Measurements from ENCODE around the gene ZNF175. TPM values are rescaled to one million over a fixed set of nuclear protein-coding genes. Genes with fewer than 3 reads are reported as not detected.

The ZNF175 gene
- total and polyA plus RNA-seq, 8 donors: 9.4 to 22.1 (median 17.4) TPM

DNA sequence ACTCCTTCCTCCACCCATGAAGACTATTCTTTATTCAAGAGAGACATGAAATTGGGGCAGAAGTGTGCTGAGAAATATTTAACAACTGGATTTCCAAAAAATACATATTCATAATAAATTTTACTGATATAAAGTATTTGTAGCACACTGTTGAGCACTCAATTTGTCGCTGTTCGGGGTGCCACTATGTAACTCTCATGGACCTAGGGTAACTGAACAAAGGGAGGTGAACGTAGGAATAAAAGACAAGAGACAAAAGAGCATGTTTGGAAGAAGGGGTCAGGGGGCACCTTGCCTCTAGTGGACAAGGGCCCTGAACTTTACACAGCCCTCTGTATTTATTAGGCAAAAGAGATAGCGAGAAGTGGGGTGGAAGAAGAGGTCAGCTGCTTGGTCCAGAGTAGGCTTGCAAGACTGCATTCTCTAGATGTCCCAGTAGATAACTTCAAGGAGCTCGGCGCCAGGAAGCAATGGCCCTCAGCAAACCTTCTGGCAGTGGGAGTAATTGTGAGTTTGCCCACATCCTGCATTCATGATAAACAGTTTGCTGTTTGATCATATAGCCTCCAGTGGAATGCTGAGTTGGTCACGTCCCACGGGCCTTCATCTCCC lies 4.5 kb upstream of the ZNF175 start:
- Histone ChIP-seq H3K27me3 (peaks cover 0 to 68% of the 10 kb centered on the region in 2 donors), H3K9me3 (no peaks in the 10 kb centered on the region), H3K36me3 (no peaks in the 10 kb centered on the region), H3K4me3 (no peak overlapping the region), H3K4me1 (peaks cover 0 to 5% of the 10 kb centered on the region in 2 donors), H3K27ac (no peak overlapping the region)
- no peak for ATAC-seq
- intact Hi-C loops (cut with DNase I): no loop called here
- no peak for DNase-seq
- TF ChIP-seq, protein P1, sequence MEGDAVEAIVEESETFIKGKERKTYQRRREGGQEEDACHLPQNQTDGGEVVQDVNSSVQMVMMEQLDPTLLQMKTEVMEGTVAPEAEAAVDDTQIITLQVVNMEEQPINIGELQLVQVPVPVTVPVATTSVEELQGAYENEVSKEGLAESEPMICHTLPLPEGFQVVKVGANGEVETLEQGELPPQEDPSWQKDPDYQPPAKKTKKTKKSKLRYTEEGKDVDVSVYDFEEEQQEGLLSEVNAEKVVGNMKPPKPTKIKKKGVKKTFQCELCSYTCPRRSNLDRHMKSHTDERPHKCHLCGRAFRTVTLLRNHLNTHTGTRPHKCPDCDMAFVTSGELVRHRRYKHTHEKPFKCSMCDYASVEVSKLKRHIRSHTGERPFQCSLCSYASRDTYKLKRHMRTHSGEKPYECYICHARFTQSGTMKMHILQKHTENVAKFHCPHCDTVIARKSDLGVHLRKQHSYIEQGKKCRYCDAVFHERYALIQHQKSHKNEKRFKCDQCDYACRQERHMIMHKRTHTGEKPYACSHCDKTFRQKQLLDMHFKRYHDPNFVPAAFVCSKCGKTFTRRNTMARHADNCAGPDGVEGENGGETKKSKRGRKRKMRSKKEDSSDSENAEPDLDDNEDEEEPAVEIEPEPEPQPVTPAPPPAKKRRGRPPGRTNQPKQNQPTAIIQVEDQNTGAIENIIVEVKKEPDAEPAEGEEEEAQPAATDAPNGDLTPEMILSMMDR (IDR thresholded peaks at IDR 0.05): no peak

DNA sequence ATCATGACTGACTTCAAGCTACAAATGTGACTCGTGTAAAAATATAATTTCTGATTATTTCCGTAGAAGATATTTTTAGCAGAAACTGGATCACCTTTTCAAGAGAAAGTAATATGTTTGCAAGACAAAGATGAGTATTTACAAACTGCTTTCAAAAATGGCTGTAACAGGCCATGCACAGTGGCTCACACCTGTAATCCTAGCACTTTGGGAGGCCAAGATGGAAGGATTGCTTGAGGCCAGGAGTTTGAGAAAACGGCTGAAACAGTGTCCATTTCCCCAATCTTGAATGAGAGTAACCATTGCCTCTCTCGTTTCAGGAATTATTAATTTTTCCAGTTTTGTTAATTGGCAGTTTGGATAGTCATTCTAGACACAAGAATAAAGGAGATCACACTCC lies 3.5 kb upstream of the ZNF175 start:
- TF ChIP-seq, protein P1 (IDR thresholded peaks at IDR 0.05): no peak
- peaks cover 0 to 15% of the 10 kb centered on the region in 2 donors for H3K4me1 ChIP-seq
- intact Hi-C loops (cut with DNase I): no loop called here
- DNase-seq (no peak), ATAC-seq (no peak)
- peaks cover 0 to 59% of the 10 kb centered on the region in 2 donors for H3K27me3 ChIP-seq
- H3K4me3 ChIP-seq: no peak overlapping the region
- H3K36me3 ChIP-seq: no peaks in the 10 kb centered on the region
- H3K9me3 ChIP-seq: no peaks in the 10 kb centered on the region
- H3K27ac ChIP-seq: no peak overlapping the region

DNA sequence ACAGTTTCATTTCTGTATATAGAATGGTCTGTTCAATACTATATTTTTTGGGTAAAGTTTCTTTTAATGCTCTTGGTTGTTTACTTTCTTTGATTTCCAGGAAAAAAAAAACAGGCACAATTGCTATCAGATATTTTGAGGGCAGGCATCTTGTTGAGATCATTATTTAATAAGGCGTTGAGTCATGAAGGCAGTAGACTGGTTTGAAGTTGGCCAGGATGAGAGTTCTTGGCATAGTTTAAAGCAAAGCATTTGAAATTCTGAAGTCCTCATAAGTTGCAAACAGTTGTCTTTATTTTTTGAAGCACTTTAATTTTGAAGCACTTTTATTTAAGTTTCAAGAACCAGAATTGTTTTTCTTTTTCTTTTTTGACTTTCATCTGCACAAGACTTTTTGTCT lies 2.6 kb upstream of the ZNF175 start:
- H3K27ac ChIP-seq: no peak overlapping the region
- no peak overlapping the region for H3K4me3 ChIP-seq
- H3K36me3 ChIP-seq: peaks cover 0 to 4% of the 10 kb centered on the region in 2 donors
- ATAC-seq: no peak
- intact Hi-C loops (cut with DNase I): no loop called here
- TF ChIP-seq, protein P1 (IDR thresholded peaks at IDR 0.05): no peak
- DNase-seq: no peak
- H3K4me1 ChIP-seq: peaks cover 0 to 23% of the 10 kb centered on the region in 2 donors
- H3K27me3 ChIP-seq: peaks cover 0 to 52% of the 10 kb centered on the region in 2 donors
- H3K9me3 ChIP-seq: no peaks in the 10 kb centered on the region

DNA sequence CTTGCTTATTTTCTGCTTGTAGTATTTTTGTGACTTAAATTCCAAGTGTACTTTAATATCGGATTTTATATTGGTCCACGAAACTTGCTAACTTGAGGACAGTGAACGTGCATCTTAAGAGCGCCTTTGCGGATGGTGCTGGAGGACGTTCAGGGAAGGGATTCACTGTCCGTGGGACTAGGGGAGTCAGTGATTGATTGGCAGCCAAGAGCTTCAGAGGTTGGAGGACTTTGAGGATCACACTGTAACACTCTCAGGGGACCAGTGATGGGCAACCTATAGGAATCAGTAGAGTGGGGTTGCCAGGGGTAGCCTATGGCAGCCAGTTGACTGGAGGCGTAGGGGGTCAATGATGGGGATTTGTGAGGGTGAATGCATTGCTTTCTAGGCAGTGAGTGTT lies 516 bp downstream of the ZNF175 start:
- no peak overlapping the region for H3K27ac ChIP-seq
- ATAC-seq: peak; percentile 6

GRCh38 chr19:51572410-51572809 lies 1.3 kb downstream of the ZNF175 start:
- Histone ChIP-seq H3K9me3 (no peaks in the 10 kb centered on the region), H3K4me1 (peaks cover 0 to 24% of the 10 kb centered on the region in 2 donors), H3K36me3 (peaks cover 0 to 19% of the 10 kb centered on the region in 2 donors), H3K27me3 (peaks cover 0 to 16% of the 10 kb centered on the region in 2 donors), H3K27ac (no peak overlapping the region), H3K4me3 (peak overlapping the region in 1 of 2 donors; percentile 63)
- intact Hi-C loops (cut with DNase I): no loop called here
- TF ChIP-seq, protein P1 (IDR thresholded peaks at IDR 0.05): no peak
- DNase-seq (no peak), ATAC-seq (no peak)

More for the DNA sequence above, 516 bp downstream of the ZNF175 start:
- no peak for DNase-seq
- H3K27me3 ChIP-seq: peaks cover 0 to 20% of the 10 kb centered on the region in 2 donors
- H3K9me3 ChIP-seq: no peaks in the 10 kb centered on the region
- peaks cover 0 to 19% of the 10 kb centered on the region in 2 donors for H3K36me3 ChIP-seq
- intact Hi-C loops (cut with DNase I): no loop called here
- TF ChIP-seq, protein P1 (IDR thresholded peaks at IDR 0.05): no peak
- H3K4me3 ChIP-seq: peak overlapping the region; percentile 55 to 63
- peaks cover 0 to 24% of the 10 kb centered on the region in 2 donors for H3K4me1 ChIP-seq

All from left lung (tissue), 10 donors.